Kidney capillary endothelial cell (primary cell): ENCODE results near the gene RELL1.
"Not testable (repeated sequence)": the region's sequence is repeated elsewhere in the genome, so short reads cannot be mapped to it uniquely, and the experiment has no call there.

Experiments
- DNase-seq: peaks from one replicate; pipeline ENCODE4 v3.0.0-alpha.2; 2018; ENCODE audit warnings: low spot score

RELL1 gene

GRCh38 chr4:37693030-37693429 is 6.9 kb upstream of the RELL1 start:
- DNase-seq, result no peak

- no peak for DNase-seq
Observed at GRCh38 chr4:37690976-37691375, 4.8 kb upstream of the RELL1 start.

GRCh38 chr4:37689353-37690095 is 3.3 kb upstream of the RELL1 start:
- DNase-seq, result no peak

GRCh38 chr4:37687681-37688080 is 1.5 kb upstream of the RELL1 start:
- DNase-seq, result no peak

GRCh38 chr4:37687194-37687562 is 1.0 kb upstream of the RELL1 start:
- no peak for DNase-seq

- no peak for DNase-seq
Observed at GRCh38 chr4:37685823-37686372, 278 bp downstream of the RELL1 start.

- DNase-seq, result peak; percentile 25
Observed at GRCh38 chr4:37685161-37685822, 884 bp downstream of the RELL1 start.

GRCh38 chr4:37684154-37684553 is 2.0 kb downstream of the RELL1 start:
- DNase-seq, result no peak

GRCh38 chr4:37682701-37683401 is 3.3 kb downstream of the RELL1 start:
- DNase-seq, result no peak

- no peak for DNase-seq
Observed at GRCh38 chr4:37680089-37680488, 6.1 kb downstream of the RELL1 start.

- DNase-seq, result no peak
Observed at GRCh38 chr4:37679301-37679700, 6.9 kb downstream of the RELL1 start.

- DNase-seq, result no peak
Observed at GRCh38 chr4:37678624-37679023, 7.6 kb downstream of the RELL1 start.

GRCh38 chr4:37675587-37676290 is 10.4 kb downstream of the RELL1 start:
- no peak for DNase-seq

GRCh38 chr4:37674439-37674838 is 11.7 kb downstream of the RELL1 start:
- no peak for DNase-seq

- DNase-seq, result no peak
Observed at GRCh38 chr4:37673538-37674192, 12.5 kb downstream of the RELL1 start.

- DNase-seq, result no peak
Observed at GRCh38 chr4:37671072-37671471, 15.1 kb downstream of the RELL1 start.

GRCh38 chr4:37670249-37670648 is 15.9 kb downstream of the RELL1 start:
- no peak for DNase-seq

- DNase-seq, result not testable (repeated sequence)
Observed at GRCh38 chr4:37669124-37669523, 17.1 kb downstream of the RELL1 start.

GRCh38 chr4:37667197-37668100 is 18.7 kb downstream of the RELL1 start:
- peak; percentile 68 for DNase-seq

- peak; percentile 97 for DNase-seq
Observed at GRCh38 chr4:37666625-37667071, 19.5 kb downstream of the RELL1 start.
